OCI-LY3 (cell line): ENCODE results near the gene LRRC66.

ENCODE experiments used
- EZH2phosphoT487 ChIP-seq: fragments of 200-600 bp; shearing (Covaris generic); IDR thresholded peaks from 2 replicates; pipeline ENCODE4 v1.6.1; 2018; ENCODE audit warnings: antibody characterized with exemption, mixed run types, low read depth
- TF ChIP-seq, protein P1 (sequence below): fragments of 200-600, 300-600 bp; sonication (generic); IDR thresholded peaks from 2 replicates; pipeline ENCODE4 v1.5.1; 2014; ENCODE audit warnings: antibody characterized with exemption, low read length, low read depth

DNA sequence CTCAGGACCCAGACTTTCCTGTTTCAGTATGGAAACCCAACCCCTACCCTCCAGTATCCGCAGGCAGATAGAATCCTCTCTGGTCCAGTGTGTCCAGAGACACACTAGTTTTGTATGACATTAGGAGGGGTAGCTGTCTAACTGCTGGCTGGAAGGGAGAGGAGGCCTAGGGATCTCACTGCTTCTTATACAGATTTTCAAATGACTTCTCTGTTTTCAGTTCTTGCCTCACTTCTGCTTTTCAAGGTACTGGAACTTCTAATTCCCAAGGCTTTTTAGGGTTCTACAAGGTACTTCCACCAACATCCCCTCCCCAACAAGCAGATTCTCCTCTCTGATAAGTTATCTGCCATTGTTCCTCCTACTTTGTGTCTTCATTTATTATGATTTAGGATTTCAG lies 11.8 kb upstream of the LRRC66 start:
- TF ChIP-seq, protein P1, sequence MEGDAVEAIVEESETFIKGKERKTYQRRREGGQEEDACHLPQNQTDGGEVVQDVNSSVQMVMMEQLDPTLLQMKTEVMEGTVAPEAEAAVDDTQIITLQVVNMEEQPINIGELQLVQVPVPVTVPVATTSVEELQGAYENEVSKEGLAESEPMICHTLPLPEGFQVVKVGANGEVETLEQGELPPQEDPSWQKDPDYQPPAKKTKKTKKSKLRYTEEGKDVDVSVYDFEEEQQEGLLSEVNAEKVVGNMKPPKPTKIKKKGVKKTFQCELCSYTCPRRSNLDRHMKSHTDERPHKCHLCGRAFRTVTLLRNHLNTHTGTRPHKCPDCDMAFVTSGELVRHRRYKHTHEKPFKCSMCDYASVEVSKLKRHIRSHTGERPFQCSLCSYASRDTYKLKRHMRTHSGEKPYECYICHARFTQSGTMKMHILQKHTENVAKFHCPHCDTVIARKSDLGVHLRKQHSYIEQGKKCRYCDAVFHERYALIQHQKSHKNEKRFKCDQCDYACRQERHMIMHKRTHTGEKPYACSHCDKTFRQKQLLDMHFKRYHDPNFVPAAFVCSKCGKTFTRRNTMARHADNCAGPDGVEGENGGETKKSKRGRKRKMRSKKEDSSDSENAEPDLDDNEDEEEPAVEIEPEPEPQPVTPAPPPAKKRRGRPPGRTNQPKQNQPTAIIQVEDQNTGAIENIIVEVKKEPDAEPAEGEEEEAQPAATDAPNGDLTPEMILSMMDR = no peak
- no peak for TF ChIP-seq EZH2phosphoT487
